Bronchial epithelial cell (primary cell): ENCODE measurements around the gene ZNF750. TPM values are rescaled to one million over a fixed set of nuclear protein-coding genes. Genes with fewer than 3 reads are reported as not detected.

ENCODE experiments used
- DNase-seq: peaks from one replicate; pipeline ENCODE4 v3.0.0-alpha.2; 2010; ENCODE audit warnings: low read depth
- FAIRE-seq: peaks from 2 replicates; lab custom pipeline; 2011; peaks lifted over from hg19 to GRCh38; lab: Jason Lieb, UNC
- H3K27me3 ChIP-seq: 2 replicates; pipeline ENCODE4 v1.5.1; 2011; ENCODE audit warnings: low read length; ENCODE audit not compliant: control insufficient read depth, insufficient read depth
- H3K36me3 ChIP-seq: 2 replicates; pipeline ENCODE4 v1.5.1; 2011; ENCODE audit warnings: low read length; ENCODE audit not compliant: control insufficient read depth, insufficient read depth
- H3K4me3 ChIP-seq: 2 replicates; pipeline ENCODE4 v1.5.1; 2011; ENCODE audit warnings: mild to moderate bottlenecking, low read depth, low read length, control low read depth
- CTCF ChIP-seq: IDR thresholded peaks from 2 replicates; pipeline ENCODE4 v1.5.1; 2011; ENCODE audit warnings: mild to moderate bottlenecking, moderate library complexity, low read length, control low read depth, inconsistent platforms; ENCODE audit not compliant: insufficient read depth, severe bottlenecking
- total RNA-seq: library from RNA; depleted of rRNA; stranded (reverse); fragments of >200 nt; gene quantifications from 2 replicates; pipeline ENCODE4 v1.2.1, GENCODE V29; 2014

The ZNF750 gene
- total RNA-seq, 1 donor from 2014 or later, result 3.2 TPM

GRCh38 chr17:82783498-82783897 is 56.3 kb downstream of the ZNF750 start:
- FAIRE-seq, result no peak
- no peaks in the 10 kb centered on the region for H3K27me3 ChIP-seq
- no peak overlapping the region for H3K4me3 ChIP-seq
- H3K36me3 ChIP-seq, result peaks cover 3% of the 10 kb centered on the region
- DNase-seq, result no peak
- TF ChIP-seq CTCF, result no peak

- DNase-seq (no peak), FAIRE-seq (no peak)
- peaks cover 3% of the 10 kb centered on the region for H3K36me3 ChIP-seq
- no peaks in the 10 kb centered on the region for H3K27me3 ChIP-seq
- TF ChIP-seq CTCF, result no peak
- H3K4me3 ChIP-seq, result no peak overlapping the region
Observed at GRCh38 chr17:82782657-82783207, 57.1 kb downstream of the ZNF750 start.

- Histone ChIP-seq H3K4me3 (no peak overlapping the region), H3K36me3 (peaks cover 3% of the 10 kb centered on the region), H3K27me3 (no peaks in the 10 kb centered on the region)
- FAIRE-seq (peak; percentile 43), DNase-seq (peak; percentile 55)
- peak; percentile 99 for TF ChIP-seq CTCF
Observed at GRCh38 chr17:82781894-82782274, 57.9 kb downstream of the ZNF750 start.

- H3K36me3 ChIP-seq, result peaks cover 4% of the 10 kb centered on the region
Observed at GRCh38 chr17:82780971-82781893, 58.6 kb downstream of the ZNF750 start.

DNA sequence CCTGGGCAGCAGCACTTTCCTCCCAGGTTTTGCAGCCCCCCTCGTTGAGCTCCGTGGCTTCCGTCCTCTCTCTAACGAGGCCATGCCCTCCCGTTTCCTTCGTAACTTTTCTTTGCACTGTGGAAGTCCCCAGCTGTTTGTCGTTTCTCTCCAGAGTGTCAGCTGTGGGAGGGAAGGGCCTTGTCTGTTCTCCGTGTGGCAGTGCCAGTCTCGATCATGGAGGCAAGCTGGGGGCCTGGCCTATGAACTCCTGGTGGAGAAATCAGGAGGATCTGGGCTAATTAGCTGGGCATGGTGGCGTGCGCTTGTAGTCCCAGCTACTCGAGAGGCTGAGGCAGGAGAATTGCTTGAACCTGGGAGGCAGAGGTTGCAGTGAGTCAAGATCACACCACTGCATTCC is 59.6 kb downstream of the ZNF750 start:
- DNase-seq (no peak), FAIRE-seq (no peak)
- Histone ChIP-seq H3K4me3 (no peak overlapping the region), H3K36me3 (peaks cover 7% of the 10 kb centered on the region), H3K27me3 (no peaks in the 10 kb centered on the region)
- TF ChIP-seq CTCF, result no peak

More at GRCh38 chr17:82780971-82781893, 58.6 kb downstream of the ZNF750 start:
- TF ChIP-seq CTCF, result no peak
- Histone ChIP-seq H3K4me3 (no peak overlapping the region), H3K27me3 (no peaks in the 10 kb centered on the region)
- FAIRE-seq (no peak), DNase-seq (no peak)
